GM18511 (cell line): ENCODE results near the gene INPP5B.

Source experiments
- ATAC-seq: cut with Tn5 transposase; IDR thresholded peaks from one replicate; pipeline ENCODE4 v1.9.1; 2021; ENCODE audit warnings: mild to moderate bottlenecking, moderate library complexity; ENCODE audit not compliant: unreplicated experiment

INPP5B gene

GRCh38 chr1:37879865-37880264, 67.0 kb downstream of the INPP5B start:
- no peak for ATAC-seq

GRCh38 chr1:37878071-37878470, 68.8 kb downstream of the INPP5B start:
- no peak for ATAC-seq

- ATAC-seq: no peak
These were observed 71.0 kb downstream of the INPP5B start for GRCh38 chr1:37875833-37876232.

GRCh38 chr1:37872692-37873091, 74.2 kb downstream of the INPP5B start:
- no peak for ATAC-seq

- ATAC-seq: no peak
These were observed 78.4 kb downstream of the INPP5B start for GRCh38 chr1:37868466-37868865.

- no peak for ATAC-seq
These were observed 79.1 kb downstream of the INPP5B start for GRCh38 chr1:37867784-37868183.

GRCh38 chr1:37866491-37866890, 80.4 kb downstream of the INPP5B start:
- no peak for ATAC-seq

- ATAC-seq: no peak
These were observed 81.3 kb downstream of the INPP5B start for GRCh38 chr1:37865348-37866120.

- no peak for ATAC-seq
These were observed 84.5 kb downstream of the INPP5B start for GRCh38 chr1:37862330-37862729.

GRCh38 chr1:37861151-37861550, 85.7 kb downstream of the INPP5B start:
- no peak for ATAC-seq

GRCh38 chr1:37860346-37860666, 86.5 kb downstream of the INPP5B start:
- no peak for ATAC-seq

- ATAC-seq: peak; percentile 97
These were observed 87.1 kb downstream of the INPP5B start, which contains the start of gene MTF1 for GRCh38 chr1:37859507-37860345. Gene MTF1, minus strand, starts transcription at chr1:37859592. Its CDS starts 1,934 bp downstream, at chr1:37857658.

GRCh38 chr1:37858931-37859506, 87.8 kb downstream of the INPP5B start:
- ATAC-seq: peak; percentile 28

GRCh38 chr1:37854406-37854805, 92.4 kb downstream of the INPP5B start:
- ATAC-seq: no peak

- no peak for ATAC-seq
These were observed 93.7 kb downstream of the INPP5B start for GRCh38 chr1:37853157-37853556.

- ATAC-seq: no peak
These were observed 95.1 kb downstream of the INPP5B start for GRCh38 chr1:37851782-37852210.

GRCh38 chr1:37851262-37851661, 95.6 kb downstream of the INPP5B start:
- no peak for ATAC-seq

- no peak for ATAC-seq
These were observed 96.4 kb downstream of the INPP5B start for GRCh38 chr1:37850352-37850955.

GRCh38 chr1:37849480-37849879, 97.4 kb downstream of the INPP5B start:
- ATAC-seq: no peak

- no peak for ATAC-seq
These were observed 100.1 kb downstream of the INPP5B start for GRCh38 chr1:37846647-37847339.

GRCh38 chr1:37845786-37846185, 101.1 kb downstream of the INPP5B start:
- no peak for ATAC-seq
